NCI-H128 (cell line): Measurements from ENCODE around the gene NES.

Source experiments
- DNase-seq: peaks from one replicate; lab custom pipeline; 2025; ENCODE audit not compliant: unreplicated experiment; lab: John Stamatoyannopoulos, UW

The NES gene

GRCh38 chr1:156676820-156677615 lies at the start of gene NES:
NES (minus strand) TSS chr1:156677407; CDS start chr1:156677264, 143 bp downstream.
- no peak for DNase-seq

GRCh38 chr1:156726549-156727226 lies 49.5 kb upstream of the NES start:
- DNase-seq: no peak

- DNase-seq: peak; percentile 60
Observed at GRCh38 chr1:156725683-156726280, 48.6 kb upstream of the NES start.

GRCh38 chr1:156721535-156721934 lies 44.3 kb upstream of the NES start:
- DNase-seq: no peak

GRCh38 chr1:156721131-156721530 lies 43.9 kb upstream of the NES start:
- no peak for DNase-seq

GRCh38 chr1:156717351-156717750 lies 40.1 kb upstream of the NES start:
- no peak for DNase-seq

GRCh38 chr1:156714830-156715229 lies 37.6 kb upstream of the NES start:
- DNase-seq: no peak

- DNase-seq: no peak
Observed at GRCh38 chr1:156712626-156713025, 35.4 kb upstream of the NES start.

- no peak for DNase-seq
Observed at GRCh38 chr1:156711011-156711817, 34.0 kb upstream of the NES start.

- no peak for DNase-seq
Observed at GRCh38 chr1:156709757-156710489, 32.7 kb upstream of the NES start.

GRCh38 chr1:156709031-156709430 lies 31.8 kb upstream of the NES start:
- DNase-seq: no peak

GRCh38 chr1:156708218-156708661 lies 31.0 kb upstream of the NES start:
- DNase-seq: no peak

GRCh38 chr1:156707417-156708217 lies 30.4 kb upstream of the NES start:
- no peak for DNase-seq

- no peak for DNase-seq
Observed at GRCh38 chr1:156706657-156707416, 29.6 kb upstream of the NES start.

GRCh38 chr1:156705918-156706656 lies 28.9 kb upstream of the NES start:
- peak; percentile 31 for DNase-seq

- no peak for DNase-seq
Observed at GRCh38 chr1:156705321-156705917, 28.2 kb upstream of the NES start, which contains the start of gene CRABP2. CRABP2 (minus strand) TSS chr1:156705583; CDS start chr1:156705446, 137 bp downstream.

- DNase-seq: no peak
Observed at GRCh38 chr1:156704930-156705320, 27.7 kb upstream of the NES start.
